Stimulated activated CD8-positive, alpha-beta memory T cell treated with anti-CD3 and anti-CD28 coated beads, Interleukin-12 subunit alpha, Interleukin-12 subunit beta, amount 100 ng/mL, for 4 hours (primary cell): ENCODE measurements around the gene TSACC.
"Not testable (repeated sequence)": the region's sequence is repeated elsewhere in the genome, so short reads cannot be mapped to it uniquely, and the experiment has no call there.

Experiments used
- DNase-seq: peaks from one replicate; pipeline ENCODE4 v3.0.0-alpha.2; 2020; ENCODE audit warnings: low read depth

Gene TSACC

GRCh38 chr1:156346636-156347035, 8.3 kb downstream of the TSACC start:
- no peak for DNase-seq

GRCh38 chr1:156347331-156347730, 9.0 kb downstream of the TSACC start:
- DNase-seq = no peak

GRCh38 chr1:156352481-156352880, 14.2 kb downstream of the TSACC start:
- DNase-seq = not testable (repeated sequence)

GRCh38 chr1:156356262-156356874, 18.0 kb downstream of the TSACC start:
- DNase-seq = no peak

GRCh38 chr1:156356875-156357534, 18.7 kb downstream of the TSACC start:
- DNase-seq = peak; percentile 37

- DNase-seq = no peak
These were observed 19.7 kb downstream of the TSACC start for GRCh38 chr1:156357977-156358376.

- no peak for DNase-seq
These were observed 20.3 kb downstream of the TSACC start for GRCh38 chr1:156358641-156359040.

GRCh38 chr1:156359249-156359648, 20.9 kb downstream of the TSACC start:
- DNase-seq = no peak

GRCh38 chr1:156359973-156360372, 21.6 kb downstream of the TSACC start:
- DNase-seq = no peak

- no peak for DNase-seq
These were observed 22.2 kb downstream of the TSACC start for GRCh38 chr1:156360534-156360933.

- no peak for DNase-seq
These were observed 27.4 kb downstream of the TSACC start for GRCh38 chr1:156365754-156366153.

GRCh38 chr1:156366378-156367166, 28.2 kb downstream of the TSACC start:
- DNase-seq = no peak

- no peak for DNase-seq
These were observed 29.2 kb downstream of the TSACC start for GRCh38 chr1:156367383-156368156.

- no peak for DNase-seq
These were observed 29.9 kb downstream of the TSACC start for GRCh38 chr1:156368157-156368658.

GRCh38 chr1:156368889-156369684, 30.8 kb downstream of the TSACC start, which contains the start of gene RHBG:
Gene RHBG, plus strand, starts transcription at chr1:156369211. Its CDS starts 39 bp downstream, at chr1:156369250.
- DNase-seq = no peak

- not testable (repeated sequence) for DNase-seq
These were observed 31.5 kb downstream of the TSACC start for GRCh38 chr1:156369685-156370286.

- DNase-seq = no peak
These were observed 33.4 kb downstream of the TSACC start for GRCh38 chr1:156371553-156372264.

- no peak for DNase-seq
These were observed 33.9 kb downstream of the TSACC start for GRCh38 chr1:156372265-156372586.

GRCh38 chr1:156372876-156373275, 34.5 kb downstream of the TSACC start:
- no peak for DNase-seq

- no peak for DNase-seq
These were observed 35.2 kb downstream of the TSACC start for GRCh38 chr1:156373546-156373945.
